HCT116 (cell line): ENCODE data around the gene VWC2. TPM values are rescaled to one million over a fixed set of nuclear protein-coding genes. Genes with fewer than 3 reads are reported as not detected.

Experiments used
- ATAC-seq: fragments of 200-7000 bp; cut with Tn5 transposase; 2 replicates; pipeline ENCODE4 v1.9.1; 2020; ENCODE audit warnings: mild to moderate bottlenecking, moderate library complexity
- BruUV-seq: library from RNA; stranded (reverse); fragments of 400-500 nt; replicated peaks from 2 replicates; lab custom pipeline; 2021; lab: Mats Ljungman, UMichigan
- CTCF ChIA-PET: fragments of 300-600 bp; sonication (Branson Sonifier 250); formaldehyde crosslinking; loops from one replicate; lab custom pipeline; 2021; ENCODE audit warnings: antibody characterized with exemption; lab: Charles Lee
- POLR2A ChIA-PET: fragments of 300-600, 350-600 bp; sonication (Branson Sonifier 250); formaldehyde crosslinking; loops from one replicate; lab custom pipeline; 2021; ENCODE audit warnings: antibody characterized with exemption; lab: Charles Lee
- RAD21 ChIA-PET, 2 experiments: fragments of 300-600 bp; sonication (Branson Sonifier 250); formaldehyde crosslinking; loops; one replicate each; lab custom pipeline; 2023; ENCODE audit warnings: low total read pairs in 2 of 2; ENCODE audit not compliant: uncharacterized antibody in 2 of 2, unreplicated experiment in 2 of 2, low non-redundant PET in 1 of 2; lab: Charles Lee
- DNase-seq: peaks from one replicate; pipeline ENCODE4 v3.0.0-alpha.2; 2010; ENCODE audit warnings: low read depth, low spot score
- H2AFZ ChIP-seq: fragments of 200-600 bp; shearing (Covaris generic), sonication (generic); 2 replicates; pipeline ENCODE4 v1.6.1; 2017; ENCODE audit warnings: low read depth, mixed run types, mixed read lengths, antibody characterized with exemption, low read length; ENCODE audit not compliant: poor library complexity, severe bottlenecking
- H3K27ac ChIP-seq: 2 replicates; pipeline ENCODE4 v1.5.1; 2012; ENCODE audit warnings: low read depth, low read length
- H3K27me3 ChIP-seq: fragments of 200-600 bp; sonication (generic); 2 replicates; pipeline ENCODE4 v1.6.1; 2016; ENCODE audit warnings: mixed run types, low read length, mixed read lengths; ENCODE audit not compliant: insufficient read depth
- H3K36me3 ChIP-seq, 2 experiments: fragments of 200-500 bp in 1 of 2; fragments of 200-600 bp in 1 of 2; sonication (Bioruptor generic) in 1 of 2; sonication (generic) in 1 of 2; 2 replicates each; pipeline versions ENCODE4 v1.5.1 to v1.6.1; 2014 to 2016; ENCODE audit warnings: low read length in 2 of 2, inconsistent platforms in 1 of 2, mixed read lengths in 1 of 2, mixed run types in 1 of 2; ENCODE audit not compliant: insufficient read depth in 2 of 2, control insufficient read depth in 1 of 2
- H3K4me1 ChIP-seq, 2 experiments: fragments of 200-600 bp in 1 of 2; sonication (generic) in 1 of 2; 2 replicates each; pipeline versions ENCODE4 v1.5.1 to v1.6.1; 2012 to 2017; ENCODE audit warnings: low read length in 2 of 2, inconsistent platforms in 1 of 2, mild to moderate bottlenecking in 1 of 2, mixed read lengths in 1 of 2, mixed run types in 1 of 2, moderate library complexity in 1 of 2; ENCODE audit not compliant: insufficient read depth in 2 of 2, control insufficient read depth in 1 of 2
- H3K4me2 ChIP-seq: fragments of 200-600 bp; sonication (generic); 2 replicates; pipeline ENCODE4 v1.6.1; 2017; ENCODE audit warnings: mixed run types, low read length, mixed read lengths
- H3K4me3 ChIP-seq, 2 experiments: fragments of 200-600 bp in 1 of 2; sonication (generic) in 1 of 2; replicated peaks in 1 of 2; 2 replicates each; pipeline ENCODE4 v1.5.1; 2011 to 2016; ENCODE audit warnings: low read length in 2 of 2, control low read depth in 1 of 2, low read depth in 1 of 2, mild to moderate bottlenecking in 1 of 2, mixed read lengths in 1 of 2, mixed run types in 1 of 2
- H3K79me2 ChIP-seq: fragments of 200-600 bp; sonication (generic); 2 replicates; pipeline ENCODE4 v1.6.1; 2017; ENCODE audit warnings: mild to moderate bottlenecking, mixed run types, low read length, moderate library complexity, mixed read lengths; ENCODE audit not compliant: insufficient read depth
- H3K9ac ChIP-seq: fragments of 200-600 bp; sonication (generic); 2 replicates; pipeline ENCODE4 v1.6.1; 2016; ENCODE audit warnings: low read length, mixed read lengths
- H3K9me2 ChIP-seq: fragments of 200-600 bp; sonication (generic), shearing (Covaris generic); 2 replicates; pipeline ENCODE4 v1.6.1; 2017; ENCODE audit warnings: mixed run types, mild to moderate bottlenecking, moderate library complexity; ENCODE audit not compliant: insufficient read depth
- H3K9me3 ChIP-seq, 2 experiments: fragments of 200-500 bp in 1 of 2; fragments of 200-600 bp in 1 of 2; sonication (Bioruptor generic) in 1 of 2; sonication (generic) in 1 of 2; 2 replicates each; pipeline ENCODE4 v1.6.1; 2014 to 2017; ENCODE audit warnings: low read length in 2 of 2, mixed read lengths in 2 of 2, inconsistent platforms in 1 of 2, low read depth in 1 of 2, mild to moderate bottlenecking in 1 of 2, mixed run types in 1 of 2, moderate library complexity in 1 of 2; ENCODE audit not compliant: control insufficient read depth in 1 of 2, insufficient read depth in 1 of 2
- H4K20me1 ChIP-seq: fragments of 200-600 bp; sonication (generic), shearing (Covaris generic); 2 replicates; pipeline ENCODE4 v1.6.1; 2017; ENCODE audit warnings: mixed run types, mild to moderate bottlenecking, moderate library complexity; ENCODE audit not compliant: insufficient read depth
- CBX3 ChIP-seq: IDR thresholded peaks from 2 replicates; pipeline ENCODE4 v1.6.1; 2012; ENCODE audit warnings: low read depth
- ELF1 ChIP-seq: IDR thresholded peaks from 2 replicates; pipeline ENCODE4 v1.6.1; 2012; ENCODE audit warnings: low read depth, borderline replicate concordance
- EZH2phosphoT487 ChIP-seq: fragments of 200-600 bp; IDR thresholded peaks from 2 replicates; pipeline ENCODE4 v1.6.1; 2018; ENCODE audit warnings: antibody characterized with exemption, borderline replicate concordance
- FOSL1 ChIP-seq: IDR thresholded peaks from 2 replicates; pipeline ENCODE4 v1.6.1; 2012; ENCODE audit warnings: low read depth
- POLR2A ChIP-seq: IDR thresholded peaks from 2 replicates; pipeline ENCODE4 v1.7.0; 2011; ENCODE audit warnings: borderline replicate concordance; ENCODE audit not compliant: insufficient read depth, insufficient read length; ENCODE audit errors: extremely low read depth
- SIN3A ChIP-seq: IDR thresholded peaks from 2 replicates; pipeline ENCODE4 v1.6.1; 2012; ENCODE audit warnings: low read depth
- SRF ChIP-seq: IDR thresholded peaks from 2 replicates; pipeline ENCODE4 v1.6.1; 2012; ENCODE audit warnings: low read depth
- ZNF274 ChIP-seq: fragments of 200-500 bp; sonication (Bioruptor generic); IDR thresholded peaks from 2 replicates; pipeline ENCODE4 v1.6.1; 2014; ENCODE audit warnings: mild to moderate bottlenecking, low read depth, low read length, inconsistent platforms
- intact Hi-C: fragments of 100-400 bp; cut with micrococcal nuclease; formaldehyde crosslinking; loops from 2 replicates; pipeline ENCODE4 v1.10.0; 2022
- total RNA-seq: library from RNA; stranded (reverse); gene quantifications from one replicate; pipeline ENCODE4 v1.2.1, GENCODE V29; 2021; ENCODE audit not compliant: unreplicated experiment
- TF ChIP-seq, protein P1 (sequence below), 3 experiments: fragments of 200-600 bp in 1 of 3; sonication (generic) in 1 of 3; IDR thresholded peaks in 2 of 3; conservative IDR thresholded peaks in 1 of 3; 2 replicates each; pipeline ENCODE4 v1.5.1; 2012 to 2017; ENCODE audit warnings: low read depth in 2 of 3, low read length in 2 of 3, antibody characterized with exemption in 1 of 3, borderline replicate concordance in 1 of 3, control low read depth in 1 of 3, mild to moderate bottlenecking in 1 of 3, mixed read lengths in 1 of 3, mixed run types in 1 of 3, moderate library complexity in 1 of 3; ENCODE audit not compliant: insufficient read depth in 1 of 3
- TF ChIP-seq, protein P2 (sequence below): IDR thresholded peaks from 2 replicates; pipeline ENCODE4 v1.6.1; 2012; ENCODE audit warnings: low read depth
- TF ChIP-seq, protein P3 (sequence below): IDR thresholded peaks from 2 replicates; pipeline ENCODE4 v1.6.1; 2012

Gene VWC2
- total RNA-seq, 1 experiment from 2014 or later, result not detected

DNA sequence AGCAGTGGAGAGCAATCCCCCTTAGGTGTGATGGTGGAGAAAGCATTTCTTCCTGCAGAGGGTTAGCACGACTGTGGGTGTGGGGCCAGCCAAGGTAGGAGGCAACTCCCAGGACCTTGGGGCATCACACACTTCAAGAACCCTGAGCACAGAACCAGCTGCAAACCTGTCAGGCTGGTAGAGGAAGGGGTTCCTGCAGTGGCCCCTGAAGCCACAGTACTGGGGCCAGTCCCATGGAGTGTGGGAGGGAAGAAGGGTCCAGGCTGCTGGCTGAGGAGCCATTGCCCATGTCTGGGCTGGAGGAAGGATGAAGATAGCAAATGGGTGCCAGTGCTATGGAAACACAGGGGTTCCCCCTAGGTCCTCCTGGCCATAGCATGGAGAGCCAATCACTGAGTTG is 110.5 kb downstream of the VWC2 start:
- H3K9ac ChIP-seq, result no peak overlapping the region
- H3K27ac ChIP-seq, result no peak overlapping the region
- ChIA-PET POLR2A (no interaction called here), CTCF (no interaction called here), RAD21 (no interaction called here)
- intact Hi-C loops, result no loop called here
- no peaks in the 10 kb centered on the region for H3K27me3 ChIP-seq
- H4K20me1 ChIP-seq, result no peaks in the 10 kb centered on the region
- no peaks in the 10 kb centered on the region for H3K79me2 ChIP-seq
- H3K9me3 ChIP-seq, result peaks cover 5 to 7% of the 10 kb centered on the region in 2 experiments; a peak in 1 of 4 replicates
- no peaks in the 10 kb centered on the region for H3K4me1 ChIP-seq
- no peaks in the 10 kb centered on the region for H3K36me3 ChIP-seq
- ATAC-seq (no peak), DNase-seq (no peak)
- H3K4me2 ChIP-seq, result no peak overlapping the region
- no peak overlapping the region for H2AFZ ChIP-seq
- no peak for TF ChIP-seq EZH2phosphoT487
- no peak for TF ChIP-seq CBX3
- TF ChIP-seq, protein P1, sequence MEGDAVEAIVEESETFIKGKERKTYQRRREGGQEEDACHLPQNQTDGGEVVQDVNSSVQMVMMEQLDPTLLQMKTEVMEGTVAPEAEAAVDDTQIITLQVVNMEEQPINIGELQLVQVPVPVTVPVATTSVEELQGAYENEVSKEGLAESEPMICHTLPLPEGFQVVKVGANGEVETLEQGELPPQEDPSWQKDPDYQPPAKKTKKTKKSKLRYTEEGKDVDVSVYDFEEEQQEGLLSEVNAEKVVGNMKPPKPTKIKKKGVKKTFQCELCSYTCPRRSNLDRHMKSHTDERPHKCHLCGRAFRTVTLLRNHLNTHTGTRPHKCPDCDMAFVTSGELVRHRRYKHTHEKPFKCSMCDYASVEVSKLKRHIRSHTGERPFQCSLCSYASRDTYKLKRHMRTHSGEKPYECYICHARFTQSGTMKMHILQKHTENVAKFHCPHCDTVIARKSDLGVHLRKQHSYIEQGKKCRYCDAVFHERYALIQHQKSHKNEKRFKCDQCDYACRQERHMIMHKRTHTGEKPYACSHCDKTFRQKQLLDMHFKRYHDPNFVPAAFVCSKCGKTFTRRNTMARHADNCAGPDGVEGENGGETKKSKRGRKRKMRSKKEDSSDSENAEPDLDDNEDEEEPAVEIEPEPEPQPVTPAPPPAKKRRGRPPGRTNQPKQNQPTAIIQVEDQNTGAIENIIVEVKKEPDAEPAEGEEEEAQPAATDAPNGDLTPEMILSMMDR (IDR thresholded peaks at IDR 0.05 in 2 of 3, conservative IDR thresholded peaks at IDR 0.05 in 1 of 3; ENCODE audit: borderline replicate concordance in 1 of 3, insufficient read depth in 1 of 3, low read depth in 2 of 3, low read length in 2 of 3), result no peak
- TF ChIP-seq ZNF274, result no peak
- no peak for TF ChIP-seq ELF1
- no peak for TF ChIP-seq SRF
- TF ChIP-seq, protein P2, sequence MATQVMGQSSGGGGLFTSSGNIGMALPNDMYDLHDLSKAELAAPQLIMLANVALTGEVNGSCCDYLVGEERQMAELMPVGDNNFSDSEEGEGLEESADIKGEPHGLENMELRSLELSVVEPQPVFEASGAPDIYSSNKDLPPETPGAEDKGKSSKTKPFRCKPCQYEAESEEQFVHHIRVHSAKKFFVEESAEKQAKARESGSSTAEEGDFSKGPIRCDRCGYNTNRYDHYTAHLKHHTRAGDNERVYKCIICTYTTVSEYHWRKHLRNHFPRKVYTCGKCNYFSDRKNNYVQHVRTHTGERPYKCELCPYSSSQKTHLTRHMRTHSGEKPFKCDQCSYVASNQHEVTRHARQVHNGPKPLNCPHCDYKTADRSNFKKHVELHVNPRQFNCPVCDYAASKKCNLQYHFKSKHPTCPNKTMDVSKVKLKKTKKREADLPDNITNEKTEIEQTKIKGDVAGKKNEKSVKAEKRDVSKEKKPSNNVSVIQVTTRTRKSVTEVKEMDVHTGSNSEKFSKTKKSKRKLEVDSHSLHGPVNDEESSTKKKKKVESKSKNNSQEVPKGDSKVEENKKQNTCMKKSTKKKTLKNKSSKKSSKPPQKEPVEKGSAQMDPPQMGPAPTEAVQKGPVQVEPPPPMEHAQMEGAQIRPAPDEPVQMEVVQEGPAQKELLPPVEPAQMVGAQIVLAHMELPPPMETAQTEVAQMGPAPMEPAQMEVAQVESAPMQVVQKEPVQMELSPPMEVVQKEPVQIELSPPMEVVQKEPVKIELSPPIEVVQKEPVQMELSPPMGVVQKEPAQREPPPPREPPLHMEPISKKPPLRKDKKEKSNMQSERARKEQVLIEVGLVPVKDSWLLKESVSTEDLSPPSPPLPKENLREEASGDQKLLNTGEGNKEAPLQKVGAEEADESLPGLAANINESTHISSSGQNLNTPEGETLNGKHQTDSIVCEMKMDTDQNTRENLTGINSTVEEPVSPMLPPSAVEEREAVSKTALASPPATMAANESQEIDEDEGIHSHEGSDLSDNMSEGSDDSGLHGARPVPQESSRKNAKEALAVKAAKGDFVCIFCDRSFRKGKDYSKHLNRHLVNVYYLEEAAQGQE, result no peak
- no peak for TF ChIP-seq POLR2A
- TF ChIP-seq, protein P3, sequence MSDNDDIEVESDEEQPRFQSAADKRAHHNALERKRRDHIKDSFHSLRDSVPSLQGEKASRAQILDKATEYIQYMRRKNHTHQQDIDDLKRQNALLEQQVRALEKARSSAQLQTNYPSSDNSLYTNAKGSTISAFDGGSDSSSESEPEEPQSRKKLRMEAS, result no peak
- no peak for TF ChIP-seq SIN3A
- TF ChIP-seq FOSL1, result no peak
- BruUV-seq, result no TSS peak
- H3K9me2 ChIP-seq, result no peaks in the 10 kb centered on the region
- no peak overlapping the region for H3K4me3 ChIP-seq
